H1 (cell line): ENCODE data around the gene MTURN. TPM values are rescaled to one million over a fixed set of nuclear protein-coding genes. Genes with fewer than 3 reads are reported as not detected.

Experiments used
- CTCF ChIA-PET: fragments of 300-600 bp; sonication (Branson Sonifier 250); formaldehyde crosslinking; loops from one replicate; lab custom pipeline; 2021; ENCODE audit not compliant: partially characterized antibody; lab: Charles Lee
- POLR2A ChIA-PET: fragments of 300-600 bp; sonication (Branson Sonifier 250); formaldehyde crosslinking; loops from one replicate; lab custom pipeline; 2021; ENCODE audit warnings: inconsistent platforms; ENCODE audit not compliant: partially characterized antibody; lab: Charles Lee
- DNase-seq, 2 experiments: peaks; one replicate each; pipeline versions ENCODE4 v3.0.0 to v3.0.0-alpha.2; 2010 to 2022; ENCODE audit warnings: low spot score in 2 of 2, low read depth in 1 of 2, mixed read lengths in 1 of 2
- FAIRE-seq: peaks from 2 replicates; lab custom pipeline; 2011; peaks lifted over from hg19 to GRCh38; lab: Jason Lieb, UNC
- H2AFZ ChIP-seq: 2 replicates; pipeline ENCODE4 v1.8.1; 2012; ENCODE audit warnings: low read length, inconsistent platforms
- H2AK5ac ChIP-seq: 2 replicates; pipeline ENCODE4 v1.6.1; 2013; ENCODE audit warnings: low read depth, low read length
- H2BK120ac ChIP-seq: replicated peaks from 2 replicates; pipeline ENCODE3; 2013; ENCODE audit warnings: low read depth, low read length, inconsistent platforms
- H2BK12ac ChIP-seq: 2 replicates; pipeline ENCODE4 v1.6.1; 2013; ENCODE audit warnings: low read depth, low read length
- H2BK15ac ChIP-seq: 2 replicates; pipeline ENCODE4 v1.6.1; 2013; ENCODE audit warnings: low read length
- H2BK20ac ChIP-seq: 2 replicates; pipeline ENCODE4 v1.6.1; 2013; ENCODE audit warnings: low read length
- H2BK5ac ChIP-seq: 2 replicates; pipeline ENCODE4 v1.6.1; 2013; ENCODE audit warnings: low read depth, low read length
- H3K14ac ChIP-seq: 2 replicates; pipeline ENCODE4 v1.6.1; 2013; ENCODE audit warnings: inconsistent platforms; ENCODE audit not compliant: insufficient read length
- H3K18ac ChIP-seq: 2 replicates; pipeline ENCODE4 v1.6.1; 2013; ENCODE audit warnings: low read length; ENCODE audit errors: extremely low read depth
- H3K23ac ChIP-seq: 2 replicates; pipeline ENCODE4 v1.6.1; 2013; ENCODE audit warnings: inconsistent platforms; ENCODE audit not compliant: insufficient read length
- H3K23me2 ChIP-seq: 2 replicates; pipeline ENCODE4 v1.6.1; 2013; ENCODE audit warnings: low read depth, low read length
- H3K27ac ChIP-seq: 2 replicates; pipeline ENCODE4 v1.6.1; 2011; ENCODE audit warnings: low read depth, low read length, inconsistent platforms
- H3K27me3 ChIP-seq, 4 experiments: replicated peaks in 1 of 4; 1 replicate in 1 of 4; 2 replicates in 3 of 4; pipeline versions ENCODE4 v1.6.1 to v1.8.1; 2011 to 2013; ENCODE audit warnings: low read length in 3 of 4, mild to moderate bottlenecking in 3 of 4, inconsistent platforms in 2 of 4, mixed read lengths in 2 of 4, moderate library complexity in 1 of 4; ENCODE audit not compliant: control insufficient read depth in 3 of 4, insufficient read depth in 3 of 4; ENCODE audit errors: extremely low read depth in 1 of 4
- H3K36me3 ChIP-seq, 4 experiments: 2 replicates each; pipeline versions ENCODE4 v1.6.1 to v1.8.1; 2011 to 2013; ENCODE audit warnings: mild to moderate bottlenecking in 4 of 4, low read length in 3 of 4, moderate library complexity in 2 of 4, control low read depth in 1 of 4, inconsistent platforms in 1 of 4; ENCODE audit not compliant: insufficient read depth in 4 of 4, control insufficient read depth in 2 of 4
- H3K4ac ChIP-seq: replicated peaks from 2 replicates; pipeline ENCODE3; 2013; ENCODE audit warnings: low read length, low read depth, mixed read lengths, inconsistent platforms; ENCODE audit not compliant: insufficient read length
- H3K4me1 ChIP-seq, 4 experiments: replicated peaks in 1 of 4; 1 replicate in 1 of 4; 2 replicates in 3 of 4; pipeline versions ENCODE4 v1.6.1 to v1.8.1; 2011 to 2013; ENCODE audit warnings: low read length in 3 of 4, inconsistent platforms in 2 of 4, mixed read lengths in 1 of 4; ENCODE audit not compliant: insufficient read depth in 4 of 4, control insufficient read depth in 3 of 4
- H3K4me2 ChIP-seq, 2 experiments: 2 replicates each; pipeline versions ENCODE4 v1.6.1 to v1.8.1; 2011 to 2013; ENCODE audit warnings: low read depth in 2 of 2, low read length in 2 of 2, control low read depth in 1 of 2, inconsistent platforms in 1 of 2, mild to moderate bottlenecking in 1 of 2; ENCODE audit not compliant: insufficient read depth in 1 of 2
- H3K4me3 ChIP-seq, 4 experiments: fragments of 200-600, 300-600 bp in 1 of 4; sonication (generic), shearing (Covaris generic), sonication (Bioruptor Twin) in 1 of 4; 2 replicates each; pipeline versions ENCODE4 v1.5.1 to v1.8.1; 2011 to 2016; ENCODE audit warnings: low read length in 4 of 4, low read depth in 3 of 4, control low read depth in 2 of 4, inconsistent platforms in 2 of 4, mild to moderate bottlenecking in 2 of 4, mixed read lengths in 1 of 4, moderate library complexity in 1 of 4; ENCODE audit not compliant: insufficient read depth in 2 of 4; ENCODE audit errors: extremely low read depth in 1 of 4
- H3K56ac ChIP-seq: replicated peaks from 2 replicates; pipeline ENCODE3; 2013; ENCODE audit warnings: low read depth, mild to moderate bottlenecking, mixed read lengths, low read length, inconsistent platforms; ENCODE audit not compliant: insufficient read length
- H3K79me1 ChIP-seq: 2 replicates; pipeline ENCODE4 v1.6.1; 2013; ENCODE audit warnings: low read depth, low read length, control low read depth
- H3K79me2 ChIP-seq, 2 experiments: 2 replicates each; pipeline versions ENCODE4 v1.6.1 to v1.8.1; 2012 to 2013; ENCODE audit warnings: low read length in 2 of 2, mild to moderate bottlenecking in 2 of 2, inconsistent platforms in 1 of 2; ENCODE audit not compliant: insufficient read depth in 2 of 2, control insufficient read depth in 1 of 2
- H3K9ac ChIP-seq, 4 experiments: replicated peaks in 1 of 4; 1 replicate in 1 of 4; 2 replicates in 3 of 4; pipeline versions ENCODE4 v1.6.1 to v1.8.1; 2011 to 2013; ENCODE audit warnings: low read depth in 3 of 4, low read length in 3 of 4, control low read depth in 2 of 4, mild to moderate bottlenecking in 2 of 4, moderate library complexity in 2 of 4, inconsistent platforms in 1 of 4; ENCODE audit errors: extremely low read depth in 1 of 4
- H3K9me3 ChIP-seq, 2 experiments: 2 replicates each; pipeline versions ENCODE4 v1.6.1 to v1.8.1; 2012 to 2013; ENCODE audit warnings: mild to moderate bottlenecking in 2 of 2, moderate library complexity in 2 of 2, control low read depth in 1 of 2, inconsistent platforms in 1 of 2, low read depth in 1 of 2, low read length in 1 of 2, mixed read lengths in 1 of 2; ENCODE audit not compliant: insufficient read depth in 2 of 2
- H4K20me1 ChIP-seq, 2 experiments: replicated peaks in 1 of 2; 2 replicates each; pipeline versions ENCODE3 to v1.8.1; 2011 to 2013; ENCODE audit warnings: inconsistent platforms in 2 of 2, low read length in 2 of 2, mild to moderate bottlenecking in 1 of 2; ENCODE audit not compliant: insufficient read depth in 2 of 2, control insufficient read depth in 1 of 2
- H4K5ac ChIP-seq: 2 replicates; pipeline ENCODE4 v1.6.1; 2013; ENCODE audit warnings: low read length, low read depth, mixed read lengths, inconsistent platforms; ENCODE audit not compliant: insufficient read length
- H4K8ac ChIP-seq: 2 replicates; pipeline ENCODE4 v1.8.0; 2013; ENCODE audit warnings: mild to moderate bottlenecking, moderate library complexity, low read length, inconsistent platforms; ENCODE audit not compliant: insufficient read depth; ENCODE audit errors: extremely low read depth
- H4K91ac ChIP-seq: replicated peaks from 2 replicates; pipeline ENCODE3; 2013; ENCODE audit warnings: low read length, mixed read lengths, inconsistent platforms; ENCODE audit not compliant: insufficient read length
- BCL11A ChIP-seq, 2 experiments: IDR thresholded peaks; one replicate each; pipeline ENCODE4 v1.6.1; 2011; ENCODE audit warnings: low read depth in 2 of 2, low read length in 2 of 2, mild to moderate bottlenecking in 2 of 2
- BRCA1 ChIP-seq: IDR thresholded peaks from 2 replicates; pipeline ENCODE4 v1.6.1; 2012; ENCODE audit warnings: low read depth, low read length, improper control_type of control experiment
- CHD2 ChIP-seq: IDR thresholded peaks from 2 replicates; pipeline ENCODE4 v1.6.1; 2012; ENCODE audit warnings: low read length, improper control_type of control experiment
- EGR1 ChIP-seq: IDR thresholded peaks from 2 replicates; pipeline ENCODE4 v1.6.1; 2011; ENCODE audit warnings: low read depth, low read length, borderline replicate concordance
- HDAC2 ChIP-seq, 2 experiments: fragments of 300-600 bp in 1 of 2; sonication (generic) in 1 of 2; IDR thresholded peaks; 2 replicates each; pipeline ENCODE4 v1.6.1; 2011 to 2012; ENCODE audit warnings: low read depth in 2 of 2, low read length in 2 of 2, mild to moderate bottlenecking in 2 of 2, moderate library complexity in 2 of 2, borderline replicate concordance in 1 of 2, inconsistent platforms in 1 of 2
- POLR2A ChIP-seq, 2 experiments: IDR thresholded peaks; 1 replicate in 1 of 2; 2 replicates in 1 of 2; pipeline ENCODE4 v1.6.1; 2011; ENCODE audit warnings: low read depth in 2 of 2, low read length in 2 of 2, mild to moderate bottlenecking in 2 of 2; ENCODE audit errors: control extremely low read depth in 1 of 2
- POU5F1 ChIP-seq: IDR thresholded peaks from 2 replicates; pipeline ENCODE4 v1.6.1; 2011; ENCODE audit warnings: low read depth, mild to moderate bottlenecking, low read length, moderate library complexity
- RAD21 ChIP-seq, 2 experiments: IDR thresholded peaks in 1 of 2; conservative IDR thresholded peaks in 1 of 2; 2 replicates each; pipeline ENCODE4 v1.6.1; 2011; ENCODE audit warnings: low read depth in 2 of 2, low read length in 2 of 2, improper control_type of control experiment in 1 of 2, inconsistent platforms in 1 of 2, mild to moderate bottlenecking in 1 of 2, moderate library complexity in 1 of 2
- RNF2 ChIP-seq: fragments of 200-900, 300-1000 bp; sonication (generic); IDR thresholded peaks from 2 replicates; pipeline ENCODE4 v1.7.1; 2016; ENCODE audit warnings: borderline replicate concordance, low read depth, mild to moderate bottlenecking, antibody characterized with exemption, low read length; ENCODE audit not compliant: poor library complexity, severe bottlenecking; ENCODE audit errors: missing control alignments
- SIN3A ChIP-seq, 2 experiments: IDR thresholded peaks in 1 of 2; conservative IDR thresholded peaks in 1 of 2; 2 replicates each; pipeline ENCODE4 v1.6.1; 2011 to 2012; ENCODE audit warnings: low read length in 2 of 2, improper control_type of control experiment in 1 of 2, low read depth in 1 of 2, mild to moderate bottlenecking in 1 of 2
- SRF ChIP-seq: IDR thresholded peaks from 2 replicates; pipeline ENCODE4 v1.6.1; 2011; ENCODE audit warnings: mild to moderate bottlenecking, low read depth, low read length, moderate library complexity
- TAF1 ChIP-seq: IDR thresholded peaks from 2 replicates; pipeline ENCODE4 v1.6.1; 2011; ENCODE audit warnings: mild to moderate bottlenecking, low read depth, low read length
- TAF7 ChIP-seq: optimal IDR thresholded peaks from 2 replicates; pipeline ENCODE3; 2011; ENCODE audit warnings: low read depth, mild to moderate bottlenecking, inconsistent platforms, low read length, moderate library complexity, borderline replicate concordance
- TCF12 ChIP-seq: IDR thresholded peaks from 2 replicates; pipeline ENCODE4 v1.6.1; 2011; ENCODE audit warnings: low read depth, mild to moderate bottlenecking, low read length
- WGBS, 2 experiments: shearing (Covaris generic) in 1 of 2; methylation state at CpG; one replicate each; pipeline versions ENCODE4 v1.1.6 to v1.1.7; 2013 to 2015; ENCODE audit warnings: low lambda C conversion rate in 2 of 2, mixed read lengths in 2 of 2, inconsistent platforms in 1 of 2, low coverage in 1 of 2, missing lambda C conversion rate in 1 of 2; ENCODE audit not compliant: insufficient replicate concordance in 2 of 2, insufficient coverage in 1 of 2, insufficient read length in 1 of 2; ENCODE audit errors: extremely low coverage in 1 of 2, missing lambda C conversion rate in 1 of 2; 5-methylcytosine and 5-hydroxymethylcytosine counted together
- polyA plus RNA-seq, 7 experiments: library from polyadenylated mRNA; depleted of rRNA in 3 of 7; stranded (reverse) in 5 of 7; unstranded in 2 of 7; fragments of >200 nt in 5 of 7; fragments of 200-250 nt in 2 of 7; gene quantifications; 1 replicate in 5 of 7; 2 replicates in 1 of 7; 4 replicates in 1 of 7; pipeline versions ENCODE4 v1.2.1 to v1.2.3, GENCODE V29; 2011 to 2013; ENCODE audit warnings: missing spikeins in 2 of 7, mixed read lengths in 2 of 7
- total RNA-seq: library from RNA; stranded (reverse); fragmentation: NEBNext Ultra II Directional; extraction: Animal tissue kit (Norgen Biotek cat#: 25700); gene quantifications from 2 replicates; pipeline ENCODE4 v1.2.1, GENCODE V29; 2021

MTURN gene
- total and polyA plus RNA-seq, 2 of the 8 experiments (the other 6 are each of a cell fraction or from before 2014, with no cell fraction given): 2.6 to 5.8 TPM

GRCh38 chr7:30104157-30104556, 30.6 kb upstream of the MTURN start:
- Histone ChIP-seq H3K14ac (no peak overlapping the region), H2BK20ac (no peak overlapping the region), H3K4ac (no peak overlapping the region), H3K4me1 (no peaks in the 10 kb centered on the region), H3K79me1 (no peaks in the 10 kb centered on the region), H4K91ac (no peak overlapping the region), H2AK5ac (no peak overlapping the region), H3K4me3 (no peak overlapping the region), H2BK120ac (no peak overlapping the region), H3K18ac (no peak overlapping the region), H3K23ac (no peak overlapping the region), H3K27me3 (no peaks in the 10 kb centered on the region), H3K56ac (no peak overlapping the region), H3K36me3 (peaks cover 0 to 4% (median 1%) of the 10 kb centered on the region in 4 experiments; a peak in 3 of 8 replicates), H3K4me2 (no peak overlapping the region), H3K9me3 (peaks cover 4 to 8% of the 10 kb centered on the region in 2 experiments), H2BK5ac (no peak overlapping the region), H4K8ac (no peak overlapping the region), H4K20me1 (no peaks in the 10 kb centered on the region), H2BK12ac (no peak overlapping the region), H2AFZ (no peak overlapping the region), H4K5ac (no peak overlapping the region), H2BK15ac (no peak overlapping the region), H3K9ac (no peak overlapping the region), H3K23me2 (no peaks in the 10 kb centered on the region), H3K27ac (no peak overlapping the region), H3K79me2 (no peaks in the 10 kb centered on the region)
- FAIRE-seq (no peak), DNase-seq (no peak)
- ChIA-PET POLR2A (no interaction called here), CTCF (no interaction called here)
- WGBS, 2 experiments: 90% methylated on average over 1 of the region's 1 CpG; no CpG with 5 or more reads in 1 of the 2 experiments
- TF ChIP-seq HDAC2 (IDR thresholded peaks at IDR 0.05; ENCODE audit: borderline replicate concordance in 1 of 2, low read depth in 2 of 2, low read length in 2 of 2) (no peak), POLR2A (IDR thresholded peaks at IDR 0.05; ENCODE audit: control extremely low read depth in 1 of 2, low read depth in 2 of 2, low read length in 2 of 2) (no peak), TAF7 (no peak), TCF12 (no peak), EGR1 (no peak), SIN3A (conservative IDR thresholded peaks at IDR 0.05 in 1 of 2, IDR thresholded peaks at IDR 0.05 in 1 of 2; ENCODE audit: low read depth in 1 of 2, low read length in 2 of 2) (no peak), RNF2 (no peak), BCL11A (IDR thresholded peaks at IDR 0.05; ENCODE audit: low read depth in 2 of 2, low read length in 2 of 2) (no peak), BRCA1 (no peak), RAD21 (IDR thresholded peaks at IDR 0.05 in 1 of 2, conservative IDR thresholded peaks at IDR 0.05 in 1 of 2; ENCODE audit: low read depth in 2 of 2, low read length in 2 of 2) (no peak), SRF (no peak), TAF1 (no peak), CHD2 (no peak), POU5F1 (no peak)
